IMR-90 (cell line): ENCODE measurements around the gene DGKG.

Experiments
- RAD21 ChIP-seq: IDR thresholded peaks from 2 replicates; pipeline ENCODE4 v1.6.1; 2012; ENCODE audit warnings: low read length, improper control_type of control experiment
- TF ChIP-seq, protein P1 (sequence below): conservative IDR thresholded peaks from 2 replicates; pipeline ENCODE4 v1.5.1; 2012; ENCODE audit warnings: mild to moderate bottlenecking, low read depth, low read length, improper control_type of control experiment

DNA sequence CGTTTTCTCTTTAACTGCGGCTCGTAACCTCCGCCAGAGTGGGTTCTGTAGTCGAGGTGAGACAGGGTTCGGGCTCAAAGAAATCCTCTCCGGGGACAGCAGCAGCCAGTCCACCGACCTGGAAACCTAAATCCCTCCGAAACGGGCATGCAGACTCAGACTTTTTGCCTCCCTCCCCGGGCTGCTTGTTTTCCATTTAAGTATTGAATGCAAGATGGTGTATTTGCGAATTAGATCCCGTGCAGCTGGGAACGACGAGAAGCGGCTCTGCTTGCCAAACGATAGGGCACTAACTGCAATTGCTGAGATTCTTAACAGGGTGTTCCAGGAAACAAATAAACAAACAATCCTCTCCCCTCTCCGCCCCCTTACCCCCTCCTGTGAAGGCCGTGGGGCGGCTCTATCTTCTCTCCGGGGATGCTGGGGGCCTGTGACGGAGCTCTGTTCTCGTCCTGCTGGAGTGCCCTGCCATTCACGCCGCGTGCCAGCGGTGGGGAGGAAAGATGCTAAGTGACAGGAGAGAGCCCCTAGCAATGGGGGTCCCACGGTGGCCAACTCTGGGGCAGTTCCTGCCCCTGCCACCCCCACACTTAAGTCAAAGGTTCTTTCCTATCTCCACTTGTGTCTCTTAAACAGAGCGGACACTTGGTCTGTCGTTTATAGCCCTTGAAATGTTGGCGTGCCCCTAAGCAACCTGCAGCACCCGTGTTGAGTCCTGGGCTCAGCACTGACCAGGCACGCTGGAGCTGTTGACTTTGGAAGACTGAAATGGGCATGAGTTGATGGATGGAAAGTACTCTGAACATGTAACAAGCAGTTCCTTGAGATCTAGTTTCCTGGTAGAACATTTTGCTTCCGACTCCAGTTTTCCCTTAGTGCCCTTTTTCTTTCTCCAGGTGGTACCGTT is 251.9 kb downstream of the DGKG start:
- TF ChIP-seq, protein P1, sequence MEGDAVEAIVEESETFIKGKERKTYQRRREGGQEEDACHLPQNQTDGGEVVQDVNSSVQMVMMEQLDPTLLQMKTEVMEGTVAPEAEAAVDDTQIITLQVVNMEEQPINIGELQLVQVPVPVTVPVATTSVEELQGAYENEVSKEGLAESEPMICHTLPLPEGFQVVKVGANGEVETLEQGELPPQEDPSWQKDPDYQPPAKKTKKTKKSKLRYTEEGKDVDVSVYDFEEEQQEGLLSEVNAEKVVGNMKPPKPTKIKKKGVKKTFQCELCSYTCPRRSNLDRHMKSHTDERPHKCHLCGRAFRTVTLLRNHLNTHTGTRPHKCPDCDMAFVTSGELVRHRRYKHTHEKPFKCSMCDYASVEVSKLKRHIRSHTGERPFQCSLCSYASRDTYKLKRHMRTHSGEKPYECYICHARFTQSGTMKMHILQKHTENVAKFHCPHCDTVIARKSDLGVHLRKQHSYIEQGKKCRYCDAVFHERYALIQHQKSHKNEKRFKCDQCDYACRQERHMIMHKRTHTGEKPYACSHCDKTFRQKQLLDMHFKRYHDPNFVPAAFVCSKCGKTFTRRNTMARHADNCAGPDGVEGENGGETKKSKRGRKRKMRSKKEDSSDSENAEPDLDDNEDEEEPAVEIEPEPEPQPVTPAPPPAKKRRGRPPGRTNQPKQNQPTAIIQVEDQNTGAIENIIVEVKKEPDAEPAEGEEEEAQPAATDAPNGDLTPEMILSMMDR, result no peak
- no peak for TF ChIP-seq RAD21
